ENCODE results near the gene PLA2G4A.

Gene PLA2G4A

DNA sequence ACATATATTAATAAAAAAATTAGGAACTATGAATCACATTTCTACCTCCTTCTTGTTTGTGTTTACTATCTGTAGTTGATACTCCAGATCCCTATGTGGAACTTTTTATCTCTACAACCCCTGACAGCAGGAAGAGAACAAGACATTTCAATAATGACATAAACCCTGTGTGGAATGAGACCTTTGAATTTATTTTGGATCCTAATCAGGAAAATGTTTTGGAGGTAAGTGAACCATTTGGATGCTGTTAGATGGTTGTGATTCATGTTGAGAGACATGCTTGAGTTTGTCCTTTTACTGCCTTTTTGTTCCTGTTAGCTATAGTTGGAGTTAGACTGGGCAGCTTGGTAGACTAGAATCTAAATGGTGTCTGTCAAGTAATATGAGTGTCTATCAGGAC lies 64.2 kb downstream of the PLA2G4A start:
- TF ChIP-seq, protein P1, sequence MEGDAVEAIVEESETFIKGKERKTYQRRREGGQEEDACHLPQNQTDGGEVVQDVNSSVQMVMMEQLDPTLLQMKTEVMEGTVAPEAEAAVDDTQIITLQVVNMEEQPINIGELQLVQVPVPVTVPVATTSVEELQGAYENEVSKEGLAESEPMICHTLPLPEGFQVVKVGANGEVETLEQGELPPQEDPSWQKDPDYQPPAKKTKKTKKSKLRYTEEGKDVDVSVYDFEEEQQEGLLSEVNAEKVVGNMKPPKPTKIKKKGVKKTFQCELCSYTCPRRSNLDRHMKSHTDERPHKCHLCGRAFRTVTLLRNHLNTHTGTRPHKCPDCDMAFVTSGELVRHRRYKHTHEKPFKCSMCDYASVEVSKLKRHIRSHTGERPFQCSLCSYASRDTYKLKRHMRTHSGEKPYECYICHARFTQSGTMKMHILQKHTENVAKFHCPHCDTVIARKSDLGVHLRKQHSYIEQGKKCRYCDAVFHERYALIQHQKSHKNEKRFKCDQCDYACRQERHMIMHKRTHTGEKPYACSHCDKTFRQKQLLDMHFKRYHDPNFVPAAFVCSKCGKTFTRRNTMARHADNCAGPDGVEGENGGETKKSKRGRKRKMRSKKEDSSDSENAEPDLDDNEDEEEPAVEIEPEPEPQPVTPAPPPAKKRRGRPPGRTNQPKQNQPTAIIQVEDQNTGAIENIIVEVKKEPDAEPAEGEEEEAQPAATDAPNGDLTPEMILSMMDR (IDR thresholded peaks at IDR 0.05; ENCODE audit: low read length) = no peak
- no peak for TF ChIP-seq EZH2 (IDR thresholded peaks at IDR 0.05; ENCODE audit: borderline replicate concordance, low read length)

DNA sequence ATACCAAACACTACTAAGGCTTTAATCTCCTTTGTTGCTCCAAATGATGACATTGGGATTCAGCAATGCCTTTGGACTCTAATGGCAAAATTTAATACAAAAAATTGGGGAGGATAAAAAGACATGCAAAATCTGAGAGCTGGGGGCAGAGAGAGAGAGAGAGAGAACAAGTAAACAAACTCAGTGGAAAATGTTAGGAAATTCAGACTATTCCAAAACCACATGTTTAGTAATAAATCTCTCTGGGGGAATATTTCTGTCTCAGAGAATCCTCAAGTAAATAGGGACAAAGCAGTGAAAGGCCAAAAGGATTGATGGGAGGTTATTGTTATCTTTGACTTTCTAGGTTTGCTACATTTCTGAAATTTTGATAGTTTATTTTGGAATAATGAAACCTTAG lies 65.7 kb downstream of the PLA2G4A start:
- no peak overlapping the region for H3K4me3 ChIP-seq (ENCODE audit: low read depth, low read length, poor library complexity, severe bottlenecking)
- no peak overlapping the region for H2AFZ ChIP-seq (ENCODE audit: low read length)
- no peaks in the 10 kb centered on the region for H3K9me2 ChIP-seq (ENCODE audit: low read depth, low read length)
- no peak overlapping the region for H3K9ac ChIP-seq (ENCODE audit: low read length)
- no peak overlapping the region for H3K4me2 ChIP-seq (ENCODE audit: low read length)
- no peaks in the 10 kb centered on the region for H3K79me2 ChIP-seq (ENCODE audit: insufficient read depth, low read length)
- no peaks in the 10 kb centered on the region for H3K36me3 ChIP-seq (ENCODE audit: insufficient read depth, low read length)
- H3F3A ChIP-seq (ENCODE audit: insufficient read depth, low read length) = no peaks in the 10 kb centered on the region
- no peak overlapping the region for H3K27ac ChIP-seq (ENCODE audit: low read depth, low read length, poor library complexity, severe bottlenecking)
- H3K4me1 ChIP-seq (ENCODE audit: insufficient read depth, low read length, severe bottlenecking) = no peaks in the 10 kb centered on the region
- no peaks in the 10 kb centered on the region for H3K27me3 ChIP-seq (ENCODE audit: insufficient read depth, low read length)
- no peak for TF ChIP-seq EZH2 (IDR thresholded peaks at IDR 0.05; ENCODE audit: borderline replicate concordance, low read length)
- TF ChIP-seq, protein P1 (IDR thresholded peaks at IDR 0.05; ENCODE audit: low read length) = no peak
- no peaks in the 10 kb centered on the region for H3K9me3 ChIP-seq (ENCODE audit: low read length)
- no peaks in the 10 kb centered on the region for H4K20me1 ChIP-seq (ENCODE audit: insufficient read depth, low read length)

More for the DNA sequence above, 64.2 kb downstream of the PLA2G4A start:
- Histone ChIP-seq H2AFZ (ENCODE audit: low read length) (no peak overlapping the region), H3F3A (ENCODE audit: insufficient read depth, low read length) (no peaks in the 10 kb centered on the region), H3K79me2 (ENCODE audit: insufficient read depth, low read length) (no peaks in the 10 kb centered on the region), H3K9me3 (ENCODE audit: low read length) (no peaks in the 10 kb centered on the region), H3K4me2 (ENCODE audit: low read length) (no peak overlapping the region), H3K4me1 (ENCODE audit: insufficient read depth, low read length, severe bottlenecking) (no peaks in the 10 kb centered on the region), H3K27me3 (ENCODE audit: insufficient read depth, low read length) (no peaks in the 10 kb centered on the region), H3K9me2 (ENCODE audit: low read depth, low read length) (no peaks in the 10 kb centered on the region), H3K27ac (ENCODE audit: low read depth, low read length, poor library complexity, severe bottlenecking) (no peak overlapping the region), H3K9ac (ENCODE audit: low read length) (no peak overlapping the region), H3K4me3 (ENCODE audit: low read depth, low read length, poor library complexity, severe bottlenecking) (no peak overlapping the region), H4K20me1 (ENCODE audit: insufficient read depth, low read length) (no peaks in the 10 kb centered on the region), H3K36me3 (ENCODE audit: insufficient read depth, low read length) (no peaks in the 10 kb centered on the region)

DNA sequence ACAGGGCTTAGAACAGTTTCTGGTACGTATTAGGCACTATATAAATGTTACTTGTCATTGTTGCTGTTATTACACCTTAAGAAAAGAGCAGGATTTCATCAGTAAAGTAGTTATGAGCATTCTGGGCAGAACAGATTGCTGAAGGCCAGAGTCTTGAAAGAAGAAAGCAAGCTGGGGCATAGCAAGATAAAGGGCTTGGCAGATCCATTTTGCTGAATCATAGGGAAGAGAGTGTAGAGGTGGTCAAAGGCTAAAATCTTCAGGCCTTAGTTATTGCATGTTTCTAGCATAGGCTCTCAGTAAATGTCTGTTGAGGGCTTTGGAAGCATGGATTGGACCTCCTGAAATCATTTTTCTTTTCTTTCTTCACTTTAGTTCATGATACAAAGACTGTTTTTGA lies 67.5 kb downstream of the PLA2G4A start:
- Histone ChIP-seq H3K9ac (ENCODE audit: low read length) (no peak overlapping the region), H3K4me1 (ENCODE audit: insufficient read depth, low read length, severe bottlenecking) (no peaks in the 10 kb centered on the region), H3K27me3 (ENCODE audit: insufficient read depth, low read length) (no peaks in the 10 kb centered on the region), H3K27ac (ENCODE audit: low read depth, low read length, poor library complexity, severe bottlenecking) (no peak overlapping the region), H3K4me3 (ENCODE audit: low read depth, low read length, poor library complexity, severe bottlenecking) (no peak overlapping the region), H3F3A (ENCODE audit: insufficient read depth, low read length) (no peaks in the 10 kb centered on the region), H2AFZ (ENCODE audit: low read length) (no peak overlapping the region), H3K9me3 (ENCODE audit: low read length) (no peaks in the 10 kb centered on the region), H4K20me1 (ENCODE audit: insufficient read depth, low read length) (no peaks in the 10 kb centered on the region), H3K4me2 (ENCODE audit: low read length) (no peak overlapping the region), H3K36me3 (ENCODE audit: insufficient read depth, low read length) (no peaks in the 10 kb centered on the region), H3K9me2 (ENCODE audit: low read depth, low read length) (no peaks in the 10 kb centered on the region), H3K79me2 (ENCODE audit: insufficient read depth, low read length) (no peaks in the 10 kb centered on the region)
- TF ChIP-seq EZH2 (IDR thresholded peaks at IDR 0.05; ENCODE audit: borderline replicate concordance, low read length) = no peak
- TF ChIP-seq, protein P1 (IDR thresholded peaks at IDR 0.05; ENCODE audit: low read length) = no peak

Data from OCI-LY1 (cell line).